Measurements from ENCODE around the gene NDUFAF3. TPM values are rescaled to one million over a fixed set of nuclear protein-coding genes. Genes with fewer than 3 reads are reported as not detected.

The NDUFAF3 gene
- total and polyA plus RNA-seq, 2 donors (not counting 3 experiments of a cell fraction or from before 2014, with no cell fraction given): 91.1 to 91.4 TPM

GRCh38 chr3:49013113-49013737 lies 8.7 kb upstream of the NDUFAF3 start:
- no peaks in the 10 kb centered on the region for H3K27me3 ChIP-seq (ENCODE audit: control insufficient read depth in 2 of 2, insufficient read depth in 2 of 2, low read length in 2 of 2)
- dilution Hi-C loops (cut with MboI; ENCODE audit: extremely low pct_ligation_motif_present, low sequenced_read_pairs) (no loop called here), intact Hi-C loops (cut with micrococcal nuclease) (no loop called here)
- peaks cover 12% of the 10 kb centered on the region for H3K4me1 ChIP-seq (ENCODE audit: control insufficient read depth, extremely low read depth, insufficient read depth, low read length)
- no peak overlapping the region for H3K4me2 ChIP-seq (ENCODE audit: insufficient read depth, low read length)
- H3K27ac ChIP-seq (ENCODE audit: insufficient read depth, low read depth, low read length): no peak overlapping the region
- no peak for TF ChIP-seq EZH2 (IDR thresholded peaks at IDR 0.05; ENCODE audit: borderline replicate concordance, low read depth, low read length, severe bottlenecking)
- no peak for TF ChIP-seq MYC (IDR thresholded peaks at IDR 0.05; ENCODE audit: low read depth, low read length)
- TF ChIP-seq POLR2A (IDR thresholded peaks at IDR 0.05; ENCODE audit: low read depth, low read length): no peak
- no peak for TF ChIP-seq POLR2AphosphoS5 (IDR thresholded peaks at IDR 0.05; ENCODE audit: insufficient read depth, low read depth, low read length)
- no peak for TF ChIP-seq GATA2 (IDR thresholded peaks at IDR 0.05; ENCODE audit: insufficient read depth, insufficient read length, low read depth, low read length)
- TF ChIP-seq MAX (IDR thresholded peaks at IDR 0.05; ENCODE audit: insufficient read depth, insufficient read length): no peak
- no peak for TF ChIP-seq FOS (IDR thresholded peaks at IDR 0.05; ENCODE audit: borderline replicate concordance, insufficient read depth, low read length)
- H3K4me3 ChIP-seq (replicated peaks in 1 of 3; ENCODE audit: insufficient read depth in 1 of 3, low read depth in 1 of 3, low read length in 3 of 3): no peak overlapping the region
- H3K79me2 ChIP-seq (ENCODE audit: control insufficient read depth, insufficient read depth, low read length): peaks cover 31% of the 10 kb centered on the region
- peaks cover 5 to 51% of the 10 kb centered on the region in 2 experiments for H3K36me3 ChIP-seq (ENCODE audit: control insufficient read depth in 2 of 2, extremely low read depth in 1 of 2, insufficient read depth in 2 of 2, low read length in 2 of 2)
- DNase-seq (ENCODE audit: low read depth, low spot score): no peak
- FAIRE-seq: no peak
- BruUV-seq (replicated peaks): no TSS peak
- H3K9me1 ChIP-seq (replicated peaks; ENCODE audit: control insufficient read depth, extremely low read depth, insufficient read depth, low read length): no peaks in the 10 kb centered on the region
- ChIA-PET CTCF (interaction anchor here (1.0 to 12.8 kb wide), 5 partner anchors 8 to 436 kb away, joined by 3 to 254 read pairs (median 4); partner anchors contain the start of genes NDUFAF3 and P4HTM), POLR2A (interaction anchor here (1.1 kb wide), 1 partner anchor 9 kb away, joined by 3 read pairs; the partner anchor contains the start of gene NDUFAF3)
- no peaks in the 10 kb centered on the region for H4K20me1 ChIP-seq (replicated peaks; ENCODE audit: control insufficient read depth, extremely low read depth, insufficient read depth, low read length)
- H3K9me3 ChIP-seq (replicated peaks; ENCODE audit: control insufficient read depth, insufficient read depth, low read length): no peaks in the 10 kb centered on the region
- no peak overlapping the region for H3K9ac ChIP-seq (replicated peaks; ENCODE audit: extremely low read depth, insufficient read depth, low read length)
- H2AFZ ChIP-seq (ENCODE audit: low read depth, low read length): no peak overlapping the region
